Bronchial epithelial cell (primary cell): ENCODE results near the gene DNAAF8. TPM values are rescaled to one million over a fixed set of nuclear protein-coding genes. Genes with fewer than 3 reads are reported as not detected.
A peak's percentile ranks its signal among the peaks of the same experiment; 100 is the strongest.

Source experiments
- DNase-seq: peaks from one replicate; pipeline ENCODE4 v3.0.0-alpha.2; 2010; ENCODE audit warnings: low read depth
- FAIRE-seq: peaks from 2 replicates; lab custom pipeline; 2011; peaks lifted over from hg19 to GRCh38; lab: Jason Lieb, UNC
- H3K27me3 ChIP-seq: 2 replicates; pipeline ENCODE4 v1.5.1; 2011; ENCODE audit warnings: low read length; ENCODE audit not compliant: control insufficient read depth, insufficient read depth
- H3K36me3 ChIP-seq: 2 replicates; pipeline ENCODE4 v1.5.1; 2011; ENCODE audit warnings: low read length; ENCODE audit not compliant: control insufficient read depth, insufficient read depth
- H3K4me3 ChIP-seq: 2 replicates; pipeline ENCODE4 v1.5.1; 2011; ENCODE audit warnings: mild to moderate bottlenecking, low read depth, low read length, control low read depth
- CTCF ChIP-seq: IDR thresholded peaks from 2 replicates; pipeline ENCODE4 v1.5.1; 2011; ENCODE audit warnings: mild to moderate bottlenecking, moderate library complexity, low read length, control low read depth, inconsistent platforms; ENCODE audit not compliant: insufficient read depth, severe bottlenecking
- total RNA-seq: library from RNA; depleted of rRNA; stranded (reverse); fragments of >200 nt; gene quantifications from 2 replicates; pipeline ENCODE4 v1.2.1, GENCODE V29; 2014

DNAAF8 gene
- total RNA-seq, 1 donor from 2014 or later, result under 0.01 TPM

DNA sequence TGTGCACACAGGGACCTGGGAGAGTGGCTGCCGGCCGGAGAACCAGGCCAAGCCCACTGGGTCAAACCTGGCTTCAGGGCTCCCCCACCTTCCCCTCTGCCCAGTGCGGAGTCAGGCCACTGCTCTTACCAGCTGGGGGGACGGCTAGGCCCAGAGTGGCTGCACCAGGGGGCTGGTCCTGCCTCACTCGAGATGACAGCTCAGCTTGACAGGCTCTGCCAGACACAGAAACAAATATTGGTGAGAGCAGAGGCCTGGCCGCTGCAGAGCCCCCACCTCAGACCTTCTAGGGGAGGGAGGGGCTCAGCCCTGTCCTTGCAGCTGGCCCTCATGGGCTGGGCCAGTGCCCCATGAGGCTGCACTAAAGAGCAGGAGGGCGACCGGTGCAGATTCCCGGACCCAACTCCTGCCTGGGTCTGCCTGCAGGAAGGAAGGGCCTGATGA, 36.5 kb upstream of the DNAAF8 start:
- no peak for FAIRE-seq
- no peaks in the 10 kb centered on the region for H3K27me3 ChIP-seq
- no peak for TF ChIP-seq CTCF
- no peak overlapping the region for H3K4me3 ChIP-seq
- DNase-seq, result no peak
- peaks cover 33% of the 10 kb centered on the region for H3K36me3 ChIP-seq

DNA sequence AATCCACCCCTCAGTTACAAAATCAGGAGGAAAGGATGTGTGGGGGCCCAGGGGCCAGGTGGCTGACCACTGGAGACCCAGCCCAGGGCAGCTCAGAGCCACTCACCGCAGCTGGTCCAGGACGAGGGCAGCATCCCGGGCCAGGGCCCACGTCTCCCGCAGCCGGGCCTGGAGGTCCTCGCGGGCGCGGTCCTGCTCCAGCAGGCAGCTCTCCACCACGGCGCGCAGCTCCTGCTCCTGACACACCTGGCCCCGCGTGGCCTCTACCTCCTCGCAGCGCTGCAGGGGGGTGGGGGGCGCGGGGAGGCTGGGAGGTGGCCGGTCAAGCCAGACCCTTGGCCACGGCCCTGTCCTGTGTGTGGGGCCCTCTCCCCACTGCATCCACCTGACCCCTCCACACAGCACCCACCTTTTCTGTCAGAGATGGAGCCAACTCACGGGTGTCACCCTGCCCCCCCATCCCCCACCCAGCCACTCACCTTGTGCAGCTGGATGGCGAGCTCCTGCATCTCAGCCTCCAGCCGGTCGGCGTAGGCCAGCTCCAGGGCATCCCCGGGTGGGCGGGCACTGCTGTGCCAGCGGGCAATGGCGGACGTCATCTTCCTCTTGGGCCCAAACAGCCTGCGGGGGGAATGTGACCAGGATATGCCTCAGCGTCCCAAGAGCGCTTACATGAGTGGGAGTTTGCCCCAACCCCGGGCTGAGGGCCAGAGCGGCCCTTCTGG, 35.9 kb upstream of the DNAAF8 start:
- DNase-seq, result no peak
- no peak for FAIRE-seq
- no peaks in the 10 kb centered on the region for H3K27me3 ChIP-seq
- TF ChIP-seq CTCF, result no peak
- peaks cover 33% of the 10 kb centered on the region for H3K36me3 ChIP-seq
- no peak overlapping the region for H3K4me3 ChIP-seq

GRCh38 chr16:4699046-4699556, 35.2 kb upstream of the DNAAF8 start:
- Histone ChIP-seq H3K27me3 (no peaks in the 10 kb centered on the region), H3K4me3 (no peak overlapping the region), H3K36me3 (peaks cover 36% of the 10 kb centered on the region)
- TF ChIP-seq CTCF, result no peak
- DNase-seq, result no peak
- FAIRE-seq, result no peak

- peaks cover 40% of the 10 kb centered on the region for H3K36me3 ChIP-seq
- peak; percentile 43 for DNase-seq
- no peak for FAIRE-seq
- TF ChIP-seq CTCF, result no peak
- H3K27me3 ChIP-seq, result no peaks in the 10 kb centered on the region
- no peak overlapping the region for H3K4me3 ChIP-seq
These were observed 33.8 kb upstream of the DNAAF8 start for GRCh38 chr16:4700380-4700996.

DNA sequence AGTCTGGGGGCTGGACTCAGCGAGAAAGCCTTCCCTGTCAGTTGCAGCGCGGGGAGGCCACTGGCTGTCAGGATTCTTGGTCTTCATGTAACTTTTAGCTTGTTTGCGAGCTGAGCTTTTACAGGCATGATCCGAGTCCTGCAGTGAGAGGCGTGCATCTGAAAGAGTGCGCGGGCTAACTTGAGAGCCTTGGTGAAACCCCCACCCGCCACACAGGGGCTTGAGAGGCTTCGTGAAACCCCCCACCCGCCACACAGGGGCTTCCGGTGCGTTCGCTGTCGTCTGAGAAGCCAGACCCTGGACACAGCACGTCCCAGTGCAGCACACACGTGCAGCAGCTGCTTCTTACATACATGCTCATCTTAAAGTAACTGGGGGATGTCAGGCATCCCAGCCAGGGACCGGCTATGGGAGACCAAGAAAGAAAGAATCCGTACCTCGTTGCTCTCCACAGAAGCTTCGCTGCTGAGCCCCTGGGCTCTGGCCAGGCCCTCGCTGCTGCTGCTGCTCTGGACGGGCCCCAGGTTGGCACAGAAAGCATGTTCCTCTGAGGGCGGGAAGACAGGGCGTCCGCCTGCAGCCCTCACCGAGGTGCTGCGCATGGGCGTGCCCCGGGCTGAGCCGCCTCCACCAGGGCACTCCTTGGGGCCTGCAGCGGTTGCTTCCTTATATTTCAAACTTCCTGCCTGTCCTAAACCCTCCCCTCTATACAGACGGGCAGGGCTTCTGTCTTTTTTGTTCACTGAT, 33.2 kb upstream of the DNAAF8 start:
- no peaks in the 10 kb centered on the region for H3K27me3 ChIP-seq
- FAIRE-seq (no peak), DNase-seq (no peak)
- no peak for TF ChIP-seq CTCF
- H3K36me3 ChIP-seq, result peaks cover 37% of the 10 kb centered on the region
- no peak overlapping the region for H3K4me3 ChIP-seq
